ENCODE data around the gene POLE3. TPM values are rescaled to one million over a fixed set of nuclear protein-coding genes. Genes with fewer than 3 reads are reported as not detected.

The POLE3 gene
- total RNA-seq, 1 donor from 2014 or later, result 17.4 TPM

DNA sequence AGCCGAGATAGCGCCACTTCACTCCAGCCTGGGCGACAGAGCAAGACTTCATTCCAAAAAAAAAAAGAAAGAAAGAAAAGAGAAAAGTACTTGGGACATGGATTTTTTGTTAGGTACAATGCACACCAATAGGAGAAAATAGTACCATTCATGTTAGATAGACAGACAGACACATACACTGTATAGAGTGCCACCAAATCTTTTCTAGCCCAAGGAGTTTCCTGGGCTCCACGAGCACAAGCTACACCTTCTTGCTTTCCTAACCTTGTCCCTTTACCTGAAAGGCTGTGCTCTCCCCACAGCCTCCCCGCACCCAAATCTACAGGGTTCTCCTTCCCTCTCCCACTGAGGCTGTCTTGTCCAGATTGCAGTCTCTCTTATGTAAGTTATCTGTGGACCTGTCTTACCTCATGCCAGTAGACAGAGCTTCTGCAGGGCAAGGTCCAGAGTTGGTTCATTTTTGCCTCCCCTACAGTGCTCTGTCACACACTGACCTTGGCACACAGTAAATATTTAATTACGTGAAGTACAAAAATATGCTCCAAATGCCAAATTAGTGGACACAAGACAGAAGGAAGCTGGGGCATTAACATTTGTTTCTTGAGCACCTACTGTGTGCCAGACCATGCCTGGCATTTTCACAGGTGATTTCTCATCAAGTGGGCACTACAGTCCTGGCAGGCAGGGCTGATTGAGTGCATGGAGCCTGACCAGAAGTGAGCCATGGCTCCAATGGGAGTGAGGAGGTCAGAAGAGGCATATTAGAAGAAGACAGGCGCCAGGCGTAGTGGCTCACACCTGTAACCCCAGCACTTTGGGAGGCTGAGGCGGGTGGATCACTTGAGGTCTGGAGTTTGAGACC, 15.2 kb downstream of the POLE3 start:
- H3K9me3 ChIP-seq, result no peaks in the 10 kb centered on the region
- no peak for DNase-seq (ENCODE audit: extremely low spot score in 2 of 2)
- peaks cover 0 to 20% of the 10 kb centered on the region in 2 donors for H3K36me3 ChIP-seq
- peaks cover 25% of the 10 kb centered on the region for H3K4me1 ChIP-seq
- no peaks in the 10 kb centered on the region for H3K27me3 ChIP-seq
- intact Hi-C loops (cut with DNase I), result no loop called here
- no peak overlapping the region for H3K27ac ChIP-seq
- no peak overlapping the region for H3K4me3 ChIP-seq
- TF ChIP-seq POLR2AphosphoS5 (IDR thresholded peaks at IDR 0.05; ENCODE audit: insufficient read depth in 1 of 2, low read depth in 1 of 2) (no peak), CTCF (IDR thresholded peaks at IDR 0.05) (no peak), POLR2A (IDR thresholded peaks at IDR 0.05) (no peak)

DNA sequence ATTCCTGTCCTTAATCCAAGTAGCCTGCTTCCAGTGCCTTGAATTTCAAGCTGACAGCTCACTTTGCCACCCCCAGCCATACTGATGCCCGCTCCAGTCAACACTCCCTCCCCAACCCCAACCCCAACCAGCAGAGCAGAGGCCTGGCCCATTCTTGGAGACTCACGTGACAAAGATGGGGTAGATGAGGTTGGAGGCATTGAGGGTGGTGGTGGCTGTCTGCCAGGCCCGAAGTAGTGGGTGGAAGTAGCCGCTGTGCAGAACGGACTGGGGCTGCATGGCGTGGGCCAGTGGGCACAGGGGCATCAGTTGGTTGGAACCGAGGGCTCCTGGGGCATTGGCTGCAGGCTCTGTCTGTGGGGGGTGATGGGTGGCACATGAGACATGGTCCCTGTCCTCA, 17.2 kb downstream of the POLE3 start:
- Histone ChIP-seq H3K36me3 (peaks cover 0 to 37% of the 10 kb centered on the region in 2 donors), H3K4me1 (peaks cover 6% of the 10 kb centered on the region), H3K27me3 (no peaks in the 10 kb centered on the region), H3K4me3 (no peak overlapping the region), H3K9me3 (no peaks in the 10 kb centered on the region), H3K27ac (no peak overlapping the region)
- intact Hi-C loops (cut with DNase I), result no loop called here
- no peak for DNase-seq (ENCODE audit: extremely low spot score in 2 of 2)
- TF ChIP-seq CTCF (IDR thresholded peaks at IDR 0.05) (no peak), POLR2A (IDR thresholded peaks at IDR 0.05) (no peak), POLR2AphosphoS5 (IDR thresholded peaks at IDR 0.05; ENCODE audit: insufficient read depth in 1 of 2, low read depth in 1 of 2) (no peak)

DNA sequence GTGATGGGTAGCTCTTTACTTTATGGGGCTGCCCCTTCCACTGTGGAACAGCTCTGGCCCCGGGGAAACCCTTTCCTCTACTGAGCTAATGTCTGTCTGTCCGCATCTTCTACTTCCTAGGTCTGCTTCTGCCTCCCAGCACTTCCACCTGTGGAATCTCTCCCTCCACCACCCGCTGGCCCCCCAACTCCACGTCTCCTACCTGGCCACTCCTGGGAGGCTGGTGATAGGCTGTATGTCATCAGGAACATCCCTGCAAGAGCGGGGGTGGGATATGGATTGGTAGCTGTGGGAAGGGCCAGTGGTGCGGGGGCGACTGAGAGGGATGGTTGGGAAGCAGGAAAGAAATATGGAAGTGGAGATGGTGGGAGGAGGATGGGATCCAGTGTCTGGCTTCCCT, 18.6 kb downstream of the POLE3 start:
- Histone ChIP-seq H3K4me3 (no peak overlapping the region), H3K4me1 (no peaks in the 10 kb centered on the region), H3K36me3 (peaks cover 0 to 41% of the 10 kb centered on the region in 2 donors), H3K9me3 (no peaks in the 10 kb centered on the region), H3K27ac (no peak overlapping the region), H3K27me3 (no peaks in the 10 kb centered on the region)
- intact Hi-C loops (cut with DNase I), result no loop called here
- TF ChIP-seq POLR2A (IDR thresholded peaks at IDR 0.05) (no peak), POLR2AphosphoS5 (IDR thresholded peaks at IDR 0.05; ENCODE audit: insufficient read depth in 1 of 2, low read depth in 1 of 2) (no peak), CTCF (IDR thresholded peaks at IDR 0.05) (no peak)
- DNase-seq (ENCODE audit: extremely low spot score in 2 of 2), result no peak

DNA sequence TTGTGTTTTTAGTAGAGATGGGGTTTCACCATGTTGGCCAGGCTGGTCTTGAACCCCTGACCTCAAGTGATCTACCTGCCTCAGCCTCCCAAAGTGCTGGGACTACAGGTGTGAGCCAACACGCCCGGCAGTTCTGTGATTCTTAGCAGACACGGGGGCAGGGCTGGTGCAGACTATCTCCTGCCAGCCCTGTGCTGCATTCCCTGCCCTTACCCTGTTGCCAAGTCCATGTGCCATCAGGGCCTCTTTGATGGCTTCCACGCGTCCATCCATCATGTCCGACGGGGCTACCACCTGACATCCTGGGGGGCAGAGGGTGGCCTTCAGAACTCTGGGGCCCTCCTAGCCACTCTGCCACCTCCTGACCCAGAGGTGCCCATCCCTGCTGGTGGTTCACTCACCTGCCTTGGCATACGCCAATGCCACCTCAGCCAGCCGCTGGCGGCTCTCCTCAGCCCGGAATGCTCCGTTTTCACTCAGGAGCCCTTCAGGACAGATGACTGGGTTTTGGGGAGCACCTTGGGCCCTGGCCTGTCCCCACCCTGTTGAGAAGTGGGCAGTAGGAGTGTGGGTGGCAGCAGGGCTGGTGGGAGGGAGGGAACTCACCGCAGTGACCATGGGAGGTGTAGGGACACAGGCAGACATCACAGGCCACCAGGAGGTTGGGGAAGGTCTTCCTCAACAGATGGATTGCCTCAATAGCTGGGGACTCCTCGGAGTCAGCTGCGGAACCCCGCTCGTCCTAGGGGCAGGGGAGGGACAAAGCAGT, 20.1 kb downstream of the POLE3 start:
- Histone ChIP-seq H3K27me3 (no peaks in the 10 kb centered on the region), H3K4me3 (no peak overlapping the region), H3K9me3 (no peaks in the 10 kb centered on the region), H3K36me3 (peaks cover 0 to 41% of the 10 kb centered on the region in 2 donors), H3K4me1 (no peaks in the 10 kb centered on the region), H3K27ac (no peak overlapping the region)
- DNase-seq (ENCODE audit: extremely low spot score in 2 of 2), result no peak
- TF ChIP-seq CTCF (IDR thresholded peaks at IDR 0.05) (no peak), POLR2AphosphoS5 (IDR thresholded peaks at IDR 0.05; ENCODE audit: insufficient read depth in 1 of 2, low read depth in 1 of 2) (no peak), POLR2A (IDR thresholded peaks at IDR 0.05) (no peak)
- intact Hi-C loops (cut with DNase I), result no loop called here

All from vagina (tissue), 2 donors.